GM18502 (cell line): ENCODE measurements around the gene TRUB2.
"Not testable (repeated sequence)": the region's sequence is repeated elsewhere in the genome, so short reads cannot be mapped to it uniquely, and the experiment has no call there.

Source experiments
- ATAC-seq: cut with Tn5 transposase; IDR thresholded peaks from one replicate; pipeline ENCODE4 v1.9.1; 2021; ENCODE audit warnings: mild to moderate bottlenecking; ENCODE audit not compliant: unreplicated experiment, poor library complexity

The TRUB2 gene

GRCh38 chr9:128304136-128304970, 17.9 kb downstream of the TRUB2 start:
- ATAC-seq = no peak

- no peak for ATAC-seq
Measured at GRCh38 chr9:128298535-128299482, 23.4 kb downstream of the TRUB2 start.

- ATAC-seq = no peak
Measured at GRCh38 chr9:128297221-128297773, 24.9 kb downstream of the TRUB2 start.

- ATAC-seq = no peak
Measured at GRCh38 chr9:128296340-128297220, 25.7 kb downstream of the TRUB2 start.

- ATAC-seq = no peak
Measured at GRCh38 chr9:128294142-128294541, 28.1 kb downstream of the TRUB2 start.

GRCh38 chr9:128293091-128293490, 29.2 kb downstream of the TRUB2 start:
- ATAC-seq = no peak

GRCh38 chr9:128292009-128292408, 30.2 kb downstream of the TRUB2 start:
- ATAC-seq = no peak

- no peak for ATAC-seq
Measured at GRCh38 chr9:128288273-128289004, 33.8 kb downstream of the TRUB2 start.

- no peak for ATAC-seq
Measured at GRCh38 chr9:128286440-128286839, 35.8 kb downstream of the TRUB2 start.

- no peak for ATAC-seq
Measured at GRCh38 chr9:128285033-128285784, 37.0 kb downstream of the TRUB2 start.

GRCh38 chr9:128282500-128282899, 39.7 kb downstream of the TRUB2 start:
- no peak for ATAC-seq

GRCh38 chr9:128280084-128280622, 42.1 kb downstream of the TRUB2 start:
- ATAC-seq = no peak

GRCh38 chr9:128279088-128280073, 42.9 kb downstream of the TRUB2 start:
- not testable (repeated sequence) for ATAC-seq

- ATAC-seq = no peak
Measured at GRCh38 chr9:128276574-128277270, 45.5 kb downstream of the TRUB2 start.

- ATAC-seq = peak; percentile 97
Measured at GRCh38 chr9:128276008-128276573, 46.2 kb downstream of the TRUB2 start, which contains the start of gene SWI5. TSS of gene SWI5 (plus strand) at chr9:128276276.
